T-cell (primary cell): ENCODE data around the gene MYOM1. TPM values are rescaled to one million over a fixed set of nuclear protein-coding genes. Genes with fewer than 3 reads are reported as not detected.

Experiments
- ATAC-seq, 4 experiments: fragments of 200-7000 bp in 3 of 4; fragments of 150-1000 bp in 1 of 4; cut with Tn5 transposase; replicated peaks in 1 of 4; 1 replicate in 3 of 4; 2 replicates in 1 of 4; pipeline ENCODE4 v1.10.0; 2021; ENCODE audit warnings: moderate library complexity in 3 of 4, mild to moderate bottlenecking in 2 of 4, moderate number of reproducible peaks in 1 of 4
- CTCF ChIA-PET, 2 donors: fragments of 300-600 bp; sonication (Branson Sonifier 250); formaldehyde crosslinking; loops; one replicate each; lab custom pipeline; 2022; ENCODE audit warnings: antibody characterized with exemption in 2 of 2; lab: Charles Lee
- POLR2A ChIA-PET, 2 donors: fragments of 300-600 bp; sonication (Branson Sonifier 250); formaldehyde crosslinking; loops; one replicate each; lab custom pipeline; 2022; ENCODE audit warnings: antibody characterized with exemption in 2 of 2; lab: Charles Lee
- DNase-seq, 35 experiments: peaks; one replicate each; pipeline versions ENCODE4 v3.0.0 to v3.0.0-alpha.2; 2013 to 2023
- H3K27ac ChIP-seq: one replicate; pipeline ENCODE4 v1.5.1; 2013; ENCODE audit warnings: low read length
- H3K27me3 ChIP-seq, 2 experiments: replicated peaks in 1 of 2; 1 replicate in 1 of 2; 2 replicates in 1 of 2; pipeline versions ENCODE4 v1.6.1 to v1.7.0; 2013; ENCODE audit warnings: low read length in 1 of 2, mixed read lengths in 1 of 2; ENCODE audit not compliant: control insufficient read depth in 2 of 2, insufficient read depth in 2 of 2; ENCODE audit errors: extremely low read depth in 1 of 2
- H3K36me3 ChIP-seq, 2 donors: 1 replicate in 1 of 2; 2 replicates in 1 of 2; pipeline versions ENCODE4 v1.6.1 to v1.7.0; 2013; ENCODE audit warnings: low read length in 1 of 2; ENCODE audit not compliant: control insufficient read depth in 2 of 2, insufficient read depth in 1 of 2; ENCODE audit errors: extremely low read depth in 1 of 2
- H3K4me1 ChIP-seq, 2 experiments: 1 replicate in 1 of 2; 2 replicates in 1 of 2; pipeline versions ENCODE4 v1.6.1 to v1.7.0; 2013; ENCODE audit warnings: low read length in 2 of 2, mixed read lengths in 1 of 2; ENCODE audit not compliant: insufficient read depth in 2 of 2, control insufficient read depth in 1 of 2; ENCODE audit errors: extremely low read depth in 1 of 2
- H3K4me3 ChIP-seq, 2 donors: 1 replicate in 1 of 2; 2 replicates in 1 of 2; pipeline versions ENCODE4 v1.5.1 to v1.7.0; 2013; ENCODE audit warnings: mild to moderate bottlenecking in 2 of 2, low read length in 1 of 2, moderate library complexity in 1 of 2; ENCODE audit not compliant: control insufficient read depth in 1 of 2; ENCODE audit errors: extremely low read depth in 1 of 2
- H3K9me3 ChIP-seq: 2 replicates; pipeline ENCODE4 v1.7.0; 2013
- H3K27ac Mint-ChIP-seq, 2 donors: one replicate each; pipeline ENCODE4 v1.8.0; 2020 to 2021; ENCODE audit warnings: mild to moderate bottlenecking in 2 of 2, mixed read lengths in 2 of 2
- H3K27me3 Mint-ChIP-seq, 2 donors: one replicate each; pipeline ENCODE4 v1.8.0; 2021 to 2022; ENCODE audit warnings: mixed read lengths in 2 of 2
- H3K36me3 Mint-ChIP-seq: one replicate; pipeline ENCODE4 v1.8.0; 2021; ENCODE audit warnings: mixed read lengths
- H3K4me1 Mint-ChIP-seq, 3 donors: one replicate each; pipeline ENCODE4 v1.8.0; 2020 to 2022; ENCODE audit warnings: mixed read lengths in 3 of 3, mild to moderate bottlenecking in 1 of 3
- H3K4me3 Mint-ChIP-seq, 3 donors: one replicate each; pipeline ENCODE4 v1.8.0; 2020 to 2022; ENCODE audit warnings: mild to moderate bottlenecking in 3 of 3, mixed read lengths in 3 of 3, moderate library complexity in 3 of 3
- H3K9me3 Mint-ChIP-seq, 3 donors: one replicate each; pipeline ENCODE4 v1.8.0; 2020 to 2022; ENCODE audit warnings: mixed read lengths in 3 of 3
- WGBS: methylation state at CpG from one replicate; pipeline ENCODE4 v1.1.5; 2013; ENCODE audit warnings: missing lambda C conversion rate; ENCODE audit not compliant: insufficient coverage; 5-methylcytosine and 5-hydroxymethylcytosine counted together
- total RNA-seq, 35 experiments: library from RNA in 6 of 35; stranded (reverse) in 6 of 35; fragments of 120-200 nt in 1 of 35; gene quantifications; one replicate each; pipeline versions ENCODE4 v1.2.1 to v1.2.4 and lab custom pipeline; 2013 to 2026

MYOM1 gene
- total RNA-seq, 5 donors from 2014 or later (not counting 1 experiment from before 2014, with no cell fraction given): 0.98 to 7.0 (median 1.9) TPM

GRCh38 chr18:3139406-3139805 lies 80.4 kb downstream of the MYOM1 start:
- ChIA-PET CTCF (interaction anchor here in 1 of 2 donors (0.6 kb wide), 1 partner anchor 29 kb away, joined by 3 read pairs; no protein-coding TSS in a partner anchor), POLR2A (interaction anchor here in 1 of 2 donors (0.6 kb wide), 1 partner anchor 9 kb away, joined by 7 read pairs; no protein-coding TSS in a partner anchor)
- no peak overlapping the region for H3K27ac ChIP-seq
- no peaks in the 10 kb centered on the region for H3K4me1 ChIP-seq
- H3K27me3 ChIP-seq: no peaks in the 10 kb centered on the region
- 80% methylated on average over 3 of the region's 5 CpGs for WGBS
- Mint-ChIP-seq H3K9me3 (peaks cover 6 to 8% (median 7%) of the 10 kb centered on the region in 3 donors), H3K36me3 (peaks cover 21% of the 10 kb centered on the region), H3K4me3 (no peak overlapping the region), H3K4me1 (no peaks in the 10 kb centered on the region), H3K27me3 (no peaks in the 10 kb centered on the region), H3K27ac (no peak overlapping the region)
- ATAC-seq (no peak), DNase-seq (no peak)
- H3K36me3 ChIP-seq: no peaks in the 10 kb centered on the region
- no peak overlapping the region for H3K4me3 ChIP-seq
- no peaks in the 10 kb centered on the region for H3K9me3 ChIP-seq

- Histone ChIP-seq H3K4me1 (no peaks in the 10 kb centered on the region), H3K27ac (no peak overlapping the region), H3K27me3 (no peaks in the 10 kb centered on the region), H3K9me3 (no peaks in the 10 kb centered on the region), H3K4me3 (no peak overlapping the region), H3K36me3 (no peaks in the 10 kb centered on the region)
- H3K36me3 Mint-ChIP-seq: peaks cover 21% of the 10 kb centered on the region
- no peak overlapping the region for H3K4me3 Mint-ChIP-seq
- no peak for ATAC-seq
- H3K9me3 Mint-ChIP-seq: peaks cover 6 to 8% (median 7%) of the 10 kb centered on the region in 3 donors
- H3K4me1 Mint-ChIP-seq: no peaks in the 10 kb centered on the region
- CTCF ChIA-PET: interaction anchor here in 1 of 2 donors (0.9 kb wide), 1 partner anchor 145 kb away, joined by 3 read pairs; no protein-coding TSS in a partner anchor
- 89% methylated on average over 9 of the region's 11 CpGs for WGBS
- POLR2A ChIA-PET: no interaction called here
- no peak for DNase-seq
- no peak overlapping the region for H3K27ac Mint-ChIP-seq
- H3K27me3 Mint-ChIP-seq: no peaks in the 10 kb centered on the region
These were observed 81.3 kb downstream of the MYOM1 start for GRCh38 chr18:3138274-3138975.

- no peak overlapping the region for H3K4me3 Mint-ChIP-seq
- H3K27ac Mint-ChIP-seq: no peak overlapping the region
- Histone ChIP-seq H3K27ac (no peak overlapping the region), H3K9me3 (no peaks in the 10 kb centered on the region), H3K4me3 (no peak overlapping the region), H3K27me3 (no peaks in the 10 kb centered on the region), H3K4me1 (no peaks in the 10 kb centered on the region), H3K36me3 (no peaks in the 10 kb centered on the region)
- peaks cover 3% of the 10 kb centered on the region for H3K36me3 Mint-ChIP-seq
- ATAC-seq (no peak), DNase-seq (no peak)
- 96% methylated on average over 6 of the region's 10 CpGs for WGBS
- CTCF ChIA-PET: interaction anchor here in 1 of 2 donors (1.4 kb wide), 1 partner anchor 141 kb away, joined by 4 read pairs; no protein-coding TSS in a partner anchor
- H3K4me1 Mint-ChIP-seq: no peaks in the 10 kb centered on the region
- no peaks in the 10 kb centered on the region for H3K27me3 Mint-ChIP-seq
- no peaks in the 10 kb centered on the region for H3K9me3 Mint-ChIP-seq
- POLR2A ChIA-PET: no interaction called here
These were observed 84.2 kb downstream of the MYOM1 start for GRCh38 chr18:3135536-3135935.

GRCh38 chr18:3132700-3133099 lies 87.1 kb downstream of the MYOM1 start:
- no peaks in the 10 kb centered on the region for H3K27me3 ChIP-seq
- H3K9me3 ChIP-seq: no peaks in the 10 kb centered on the region
- peaks cover 0 to 5% of the 10 kb centered on the region in 2 experiments for H3K4me1 ChIP-seq
- 93% methylated on average over 3 of the region's 3 CpGs for WGBS
- Mint-ChIP-seq H3K4me1 (peaks cover 5 to 9% (median 8%) of the 10 kb centered on the region in 3 donors), H3K27me3 (no peaks in the 10 kb centered on the region), H3K27ac (no peak overlapping the region), H3K36me3 (peaks cover 3% of the 10 kb centered on the region), H3K4me3 (no peak overlapping the region), H3K9me3 (no peaks in the 10 kb centered on the region)
- DNase-seq (no peak), ATAC-seq (no peak)
- H3K36me3 ChIP-seq: no peaks in the 10 kb centered on the region
- ChIA-PET CTCF (interaction anchor here (0.7 to 1.4 kb wide), 3 partner anchors 9 to 145 kb away, joined by 3 read pairs; no protein-coding TSS in a partner anchor), POLR2A (no interaction called here)
- H3K4me3 ChIP-seq: no peak overlapping the region
- no peak overlapping the region for H3K27ac ChIP-seq

- POLR2A ChIA-PET: interaction anchor here in 1 of 2 donors (0.7 kb wide), 1 partner anchor 9 kb away, joined by 7 read pairs; no protein-coding TSS in a partner anchor
- no CpG with 5 or more reads among the region's 2 CpGs for WGBS
- peaks cover 9% of the 10 kb centered on the region for H3K36me3 Mint-ChIP-seq
These were observed 89.4 kb downstream of the MYOM1 start for GRCh38 chr18:3130344-3130743.

GRCh38 chr18:3129053-3129864 lies 90.5 kb downstream of the MYOM1 start:
- Mint-ChIP-seq H3K9me3 (peaks cover 0 to 7% (median 4%) of the 10 kb centered on the region in 3 donors), H3K36me3 (peaks cover 15% of the 10 kb centered on the region), H3K4me1 (peaks cover 5 to 9% (median 8%) of the 10 kb centered on the region in 3 donors), H3K27ac (no peak overlapping the region), H3K4me3 (no peak overlapping the region), H3K27me3 (no peaks in the 10 kb centered on the region)
- 2% methylated on average over 7 of the region's 16 CpGs for WGBS
- H3K27ac ChIP-seq: no peak overlapping the region
- H3K9me3 ChIP-seq: no peaks in the 10 kb centered on the region
- CTCF ChIA-PET: interaction anchor here (0.6 to 4.6 kb wide), 44 partner anchors 14 to 602 kb away, joined by 3 to 93 read pairs (median 4); no protein-coding TSS in a partner anchor
- H3K27me3 ChIP-seq: no peaks in the 10 kb centered on the region
- ATAC-seq: peak; percentile 95 to 99 (median 98)
- H3K4me3 ChIP-seq: no peak overlapping the region
- POLR2A ChIA-PET: no interaction called here
- H3K36me3 ChIP-seq: no peaks in the 10 kb centered on the region
- DNase-seq: peak; percentile 59 to 88 (median 77)
- H3K4me1 ChIP-seq: peaks cover 0 to 5% of the 10 kb centered on the region in 2 experiments

More at GRCh38 chr18:3130344-3130743, 89.4 kb downstream of the MYOM1 start:
- DNase-seq (no peak), ATAC-seq (no peak)
- Histone ChIP-seq H3K4me1 (peaks cover 0 to 5% of the 10 kb centered on the region in 2 experiments), H3K4me3 (no peak overlapping the region), H3K27me3 (no peaks in the 10 kb centered on the region), H3K27ac (no peak overlapping the region), H3K36me3 (no peaks in the 10 kb centered on the region), H3K9me3 (no peaks in the 10 kb centered on the region)
- H3K9me3 Mint-ChIP-seq: no peaks in the 10 kb centered on the region
- H3K27ac Mint-ChIP-seq: no peak overlapping the region
- CTCF ChIA-PET: interaction anchor here (1.0 to 4.6 kb wide), 9 partner anchors 13 to 197 kb away, joined by 3 to 93 read pairs (median 5); no protein-coding TSS in a partner anchor
- H3K4me1 Mint-ChIP-seq: peaks cover 5 to 9% (median 8%) of the 10 kb centered on the region in 3 donors
- H3K27me3 Mint-ChIP-seq: no peaks in the 10 kb centered on the region
- H3K4me3 Mint-ChIP-seq: no peak overlapping the region
